Mesenchymal stem cell (in vitro differentiated cells and primary cell): Measurements from ENCODE around the gene CACNA2D2.
A peak's percentile ranks its signal among the peaks of the same experiment; 100 is the strongest.

Source experiments
- DNase-seq: peaks from one replicate; pipeline ENCODE4 v3.0.0-alpha.2; 2013
- H2AFZ ChIP-seq: one replicate; pipeline ENCODE4 v1.6.1; 2013; ENCODE audit warnings: low read depth, mild to moderate bottlenecking, control low read depth, inconsistent platforms, low read length, moderate library complexity
- H2AK5ac ChIP-seq: 2 replicates; pipeline ENCODE4 v1.6.1; 2013; ENCODE audit warnings: low read length, moderate library complexity, mild to moderate bottlenecking, inconsistent platforms; ENCODE audit not compliant: severe bottlenecking
- H2BK120ac ChIP-seq: one replicate; pipeline ENCODE4 v1.6.1; 2013; ENCODE audit warnings: low read depth, mild to moderate bottlenecking, inconsistent platforms, low read length, moderate library complexity
- H2BK12ac ChIP-seq, 2 experiments: one replicate each; pipeline ENCODE4 v1.6.1; 2013; ENCODE audit warnings: inconsistent platforms in 2 of 2, low read length in 2 of 2, mild to moderate bottlenecking in 2 of 2, moderate library complexity in 2 of 2, control low read depth in 1 of 2
- H2BK15ac ChIP-seq: one replicate; pipeline ENCODE4 v1.6.1; 2013; ENCODE audit warnings: mild to moderate bottlenecking, low read depth, inconsistent platforms; ENCODE audit not compliant: poor library complexity, severe bottlenecking
- H2BK5ac ChIP-seq: 2 replicates; pipeline ENCODE4 v1.6.1; 2013; ENCODE audit warnings: low read depth, mild to moderate bottlenecking, low read length, control low read depth, inconsistent platforms; ENCODE audit not compliant: poor library complexity, severe bottlenecking
- H3K14ac ChIP-seq, 2 experiments: one replicate each; pipeline ENCODE4 v1.6.1; 2013; ENCODE audit warnings: inconsistent platforms in 2 of 2, low read length in 2 of 2, control low read depth in 1 of 2, mild to moderate bottlenecking in 1 of 2, moderate library complexity in 1 of 2
- H3K18ac ChIP-seq, 2 experiments: one replicate each; pipeline ENCODE4 v1.6.1; 2013; ENCODE audit warnings: inconsistent platforms in 2 of 2, low read length in 2 of 2, control low read depth in 1 of 2, low read depth in 1 of 2, mild to moderate bottlenecking in 1 of 2
- H3K23ac ChIP-seq, 2 experiments: one replicate each; pipeline ENCODE4 v1.6.1; 2013; ENCODE audit warnings: inconsistent platforms in 2 of 2, low read length in 2 of 2, mild to moderate bottlenecking in 2 of 2, moderate library complexity in 2 of 2, control low read depth in 1 of 2
- H3K27ac ChIP-seq: 2 replicates; pipeline ENCODE4 v1.5.1; 2013; ENCODE audit warnings: mild to moderate bottlenecking, moderate library complexity, low read length, control low read depth, inconsistent platforms; ENCODE audit not compliant: poor library complexity, severe bottlenecking
- H3K27me3 ChIP-seq, 2 experiments: 2 replicates each; pipeline versions ENCODE4 v1.6.1 to v1.7.0; 2013; ENCODE audit warnings: low read length in 2 of 2, mild to moderate bottlenecking in 2 of 2, moderate library complexity in 2 of 2, control low read depth in 1 of 2, inconsistent platforms in 1 of 2; ENCODE audit not compliant: control insufficient read depth in 1 of 2, insufficient read depth in 1 of 2
- H3K36me3 ChIP-seq, 2 experiments: 2 replicates each; pipeline versions ENCODE4 v1.6.1 to v1.7.0; 2013; ENCODE audit warnings: low read length in 2 of 2, control low read depth in 1 of 2, inconsistent platforms in 1 of 2, low read depth in 1 of 2, mild to moderate bottlenecking in 1 of 2; ENCODE audit not compliant: insufficient read depth in 2 of 2, control insufficient read depth in 1 of 2
- H3K4ac ChIP-seq, 2 experiments: one replicate each; pipeline ENCODE4 v1.6.1; 2013; ENCODE audit warnings: inconsistent platforms in 2 of 2, low read length in 2 of 2, mild to moderate bottlenecking in 2 of 2, moderate library complexity in 2 of 2, control low read depth in 1 of 2, low read depth in 1 of 2
- H3K4me1 ChIP-seq: 2 replicates; pipeline ENCODE4 v1.6.1; 2013; ENCODE audit warnings: low read depth, low read length, control low read depth; ENCODE audit not compliant: control insufficient read depth, insufficient read depth
- H3K4me2 ChIP-seq: 2 replicates; pipeline ENCODE4 v1.6.1; 2013; ENCODE audit warnings: low read length, mild to moderate bottlenecking, inconsistent platforms; ENCODE audit not compliant: poor library complexity, severe bottlenecking
- H3K4me3 ChIP-seq, 2 experiments: 2 replicates each; pipeline versions ENCODE4 v1.5.1 to v1.7.0; 2013; ENCODE audit warnings: low read length in 2 of 2, mild to moderate bottlenecking in 2 of 2, control low read depth in 1 of 2, low read depth in 1 of 2; ENCODE audit not compliant: insufficient read depth in 1 of 2
- H3K79me1 ChIP-seq: replicated peaks from 2 replicates; pipeline ENCODE4 v1.6.1; 2013; ENCODE audit warnings: mild to moderate bottlenecking, control low read depth, low read length, inconsistent platforms; ENCODE audit not compliant: poor library complexity, severe bottlenecking
- H3K9ac ChIP-seq: 2 replicates; pipeline ENCODE4 v1.7.0; 2013; ENCODE audit warnings: mild to moderate bottlenecking, low read length, moderate library complexity
- H3K9me3 ChIP-seq: 2 replicates; pipeline ENCODE4 v1.7.0; 2013; ENCODE audit warnings: mild to moderate bottlenecking, low read length; ENCODE audit not compliant: control insufficient read depth
- H4K8ac ChIP-seq: one replicate; pipeline ENCODE4 v1.6.1; 2013; ENCODE audit warnings: inconsistent platforms, mild to moderate bottlenecking, low read length, moderate library complexity
- H4K91ac ChIP-seq: one replicate; pipeline ENCODE4 v1.6.1; 2013; ENCODE audit warnings: mild to moderate bottlenecking, low read length, inconsistent platforms
- WGBS: methylation state at CpG from one replicate; pipeline ENCODE4 v1.1.7; 2013; ENCODE audit warnings: mixed read lengths; 5-methylcytosine and 5-hydroxymethylcytosine counted together

CACNA2D2 gene

DNA sequence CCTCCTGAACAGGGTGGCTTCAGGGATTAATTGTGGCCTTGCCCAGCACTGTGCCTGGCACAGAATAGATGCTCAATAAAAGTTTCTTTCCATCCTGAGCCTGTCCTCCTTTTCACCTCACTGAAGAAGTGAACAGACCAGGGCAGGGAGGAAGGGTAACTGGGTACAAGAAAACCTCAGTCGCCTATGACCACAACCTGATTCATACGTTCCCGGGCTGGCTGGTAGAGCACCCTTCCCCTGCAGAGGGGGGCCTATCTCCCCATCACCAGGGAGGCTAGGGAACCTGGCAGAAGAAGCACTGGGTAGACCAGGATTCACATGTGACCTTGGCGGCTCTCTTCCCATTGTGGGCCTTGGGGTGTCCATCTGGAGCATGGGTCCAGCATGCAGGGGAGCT lies 27.8 kb upstream of the CACNA2D2 start:
- Histone ChIP-seq H3K27me3 (peaks cover 58 to 87% of the 10 kb centered on the region in 2 experiments), H3K36me3 (no peaks in the 10 kb centered on the region), H3K9ac (no peak overlapping the region), H3K79me1 (no peaks in the 10 kb centered on the region), H3K14ac (no peak overlapping the region), H3K4me3 (no peak overlapping the region), H2BK12ac (no peak overlapping the region), H2AK5ac (no peak overlapping the region), H3K4me1 (peaks cover 43% of the 10 kb centered on the region), H4K91ac (no peak overlapping the region), H3K27ac (no peak overlapping the region), H3K4me2 (no peak overlapping the region), H2BK15ac (no peak overlapping the region), H2BK5ac (no peak overlapping the region), H3K4ac (no peak overlapping the region), H2AFZ (no peak overlapping the region), H4K8ac (no peak overlapping the region), H2BK120ac (no peak overlapping the region), H3K23ac (no peak overlapping the region), H3K18ac (no peak overlapping the region), H3K9me3 (no peaks in the 10 kb centered on the region)
- DNase-seq = no peak
- 90% methylated on average over 4 of the region's 4 CpGs for WGBS

DNA sequence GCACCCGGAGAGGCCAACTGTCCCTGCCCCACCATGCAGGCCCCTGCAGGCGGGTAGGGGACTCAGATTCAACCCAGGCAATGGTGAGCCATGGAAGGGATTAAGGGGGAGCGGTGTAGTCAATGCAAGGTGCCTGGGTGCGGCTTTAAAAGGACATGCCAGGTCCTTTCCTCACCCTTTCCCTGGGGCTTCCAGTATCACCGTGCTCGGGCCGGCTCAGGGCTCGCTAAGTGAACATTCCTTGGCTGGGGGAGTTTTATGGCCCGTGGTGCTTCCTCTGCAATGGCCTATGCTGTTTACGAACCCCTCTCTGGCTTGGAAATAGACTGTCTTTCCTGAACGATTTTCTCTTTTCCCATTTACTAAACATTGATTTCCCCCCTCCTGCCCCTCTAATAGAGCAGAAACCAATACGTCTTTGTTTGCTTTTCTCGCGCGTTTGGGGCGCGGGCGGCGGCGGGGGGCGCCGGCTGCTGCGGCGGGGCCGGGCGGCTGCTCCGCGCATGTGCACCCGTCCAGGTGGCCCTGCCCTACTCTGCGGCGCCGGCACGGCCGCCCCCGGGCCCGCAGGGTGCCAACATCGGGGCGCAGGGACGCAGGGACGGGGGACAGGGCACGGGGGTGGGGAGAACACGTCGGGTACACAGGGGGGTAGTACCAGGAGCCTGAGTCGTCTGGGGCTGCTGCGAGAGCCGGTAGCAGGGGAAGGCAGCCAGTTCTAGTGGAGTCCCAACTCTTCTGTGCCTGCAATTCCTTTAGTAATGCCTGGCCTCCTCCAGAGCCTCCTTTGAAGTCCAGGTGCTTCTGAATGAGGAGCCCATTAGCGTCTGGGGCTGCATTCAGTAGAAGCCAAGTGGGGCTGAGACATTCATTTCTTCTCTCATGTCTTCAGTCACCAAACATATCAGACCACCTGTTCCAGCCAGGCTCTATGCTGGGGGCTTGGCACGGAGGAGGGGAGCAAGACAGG lies 26.9 kb upstream of the CACNA2D2 start:
- DNase-seq = no peak
- Histone ChIP-seq H3K14ac (no peak overlapping the region), H3K4ac (no peak overlapping the region), H2BK5ac (no peak overlapping the region), H3K9me3 (no peaks in the 10 kb centered on the region), H2BK12ac (no peak overlapping the region), H3K9ac (no peak overlapping the region), H3K4me3 (no peak overlapping the region), H3K36me3 (no peaks in the 10 kb centered on the region), H2AFZ (no peak overlapping the region), H4K8ac (no peak overlapping the region), H3K4me1 (peaks cover 44% of the 10 kb centered on the region), H3K27me3 (peaks cover 54 to 78% of the 10 kb centered on the region in 2 experiments), H3K79me1 (no peaks in the 10 kb centered on the region), H3K18ac (no peak overlapping the region), H3K23ac (no peak overlapping the region), H2BK15ac (no peak overlapping the region), H4K91ac (no peak overlapping the region), H2AK5ac (no peak overlapping the region), H3K4me2 (peak overlapping the region; percentile 25), H2BK120ac (no peak overlapping the region), H3K27ac (no peak overlapping the region)
- 12% methylated on average over 47 of the region's 48 CpGs for WGBS

DNA sequence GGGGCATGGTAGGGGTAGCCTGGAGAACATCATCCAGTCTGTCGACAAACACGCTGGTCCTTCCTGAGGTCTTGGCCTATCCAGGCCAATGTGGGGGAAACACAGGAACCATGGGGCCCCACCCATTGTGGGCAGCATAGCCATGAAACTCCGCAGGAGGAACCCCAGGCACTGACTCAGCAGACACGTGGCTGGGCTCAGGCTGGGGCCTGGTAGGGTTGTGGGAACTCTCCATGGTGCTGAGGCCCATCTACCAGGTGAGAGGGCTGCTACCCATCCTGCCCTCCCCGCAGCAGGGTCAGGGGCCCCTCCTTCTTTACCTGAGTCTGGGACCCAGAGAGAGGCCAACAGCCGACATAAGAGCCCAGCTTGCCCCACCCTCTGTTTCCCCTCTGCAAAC lies 22.6 kb upstream of the CACNA2D2 start:
- Histone ChIP-seq H3K4me2 (peak overlapping the region; percentile 6), H3K9ac (no peak overlapping the region), H3K9me3 (no peaks in the 10 kb centered on the region), H2AFZ (no peak overlapping the region), H4K91ac (no peak overlapping the region), H3K79me1 (no peaks in the 10 kb centered on the region), H2BK120ac (no peak overlapping the region), H3K23ac (no peak overlapping the region), H2AK5ac (no peak overlapping the region), H3K4ac (no peak overlapping the region), H3K18ac (no peak overlapping the region), H3K4me1 (peaks cover 16% of the 10 kb centered on the region), H3K4me3 (no peak overlapping the region), H2BK5ac (no peak overlapping the region), H3K27me3 (peaks cover 59 to 79% of the 10 kb centered on the region in 2 experiments), H2BK15ac (no peak overlapping the region), H3K27ac (no peak overlapping the region), H3K36me3 (no peaks in the 10 kb centered on the region), H3K14ac (no peak overlapping the region), H2BK12ac (no peak overlapping the region), H4K8ac (no peak overlapping the region)
- DNase-seq = peak; percentile 45
- whole genome bisulfite sequencing = 24% methylated on average over 6 of the region's 6 CpGs

DNA sequence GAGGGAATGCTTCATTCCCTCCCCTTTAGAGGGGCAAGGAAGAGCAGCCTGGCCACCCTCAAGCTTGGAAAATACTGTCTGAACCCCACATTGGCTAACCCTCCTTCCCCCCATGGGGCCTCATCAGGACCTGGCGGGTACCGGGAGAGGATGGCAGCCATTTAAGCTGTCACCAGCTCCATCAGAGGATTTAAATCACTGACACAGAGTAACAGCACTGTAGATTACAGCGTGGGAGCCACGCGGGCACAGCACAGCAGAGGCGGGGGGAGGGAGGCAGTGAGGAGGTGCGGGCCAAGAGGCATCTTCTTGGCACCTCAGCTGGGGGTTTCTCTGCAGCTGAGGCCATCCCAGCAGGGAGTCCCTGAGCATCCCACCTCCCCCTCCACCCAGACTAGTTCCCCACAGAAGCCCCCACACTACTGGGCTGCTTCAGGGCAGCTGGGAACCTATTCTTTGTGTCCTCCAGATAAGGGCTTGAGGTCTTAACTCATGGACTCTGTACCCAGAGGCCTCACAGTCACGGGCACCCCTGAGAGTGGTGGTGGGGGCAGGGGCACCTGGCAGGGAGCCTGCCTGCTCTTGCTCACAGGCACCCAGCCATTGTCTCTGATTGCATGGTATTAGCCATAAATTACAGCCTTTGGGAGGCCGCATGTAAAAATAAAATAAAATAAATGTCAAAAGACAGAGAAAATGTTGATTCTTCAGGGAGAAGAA lies 21.9 kb upstream of the CACNA2D2 start:
- no peak overlapping the region for H2BK12ac ChIP-seq
- H2BK5ac ChIP-seq = no peak overlapping the region
- H3K79me1 ChIP-seq = no peaks in the 10 kb centered on the region
- peaks cover 14% of the 10 kb centered on the region for H3K4me1 ChIP-seq
- no peak overlapping the region for H3K18ac ChIP-seq
- H3K9me3 ChIP-seq = no peaks in the 10 kb centered on the region
- H3K27ac ChIP-seq = no peak overlapping the region
- no peak overlapping the region for H3K4me2 ChIP-seq
- no peak overlapping the region for H2AFZ ChIP-seq
- no peak overlapping the region for H3K23ac ChIP-seq
- H3K36me3 ChIP-seq = no peaks in the 10 kb centered on the region
- no peak overlapping the region for H4K91ac ChIP-seq
- no peak overlapping the region for H3K4me3 ChIP-seq
- WGBS = 84% methylated on average over 9 of the region's 9 CpGs
- no peak overlapping the region for H3K14ac ChIP-seq
- no peak overlapping the region for H3K4ac ChIP-seq
- DNase-seq = no peak
- no peak overlapping the region for H4K8ac ChIP-seq
- H2BK15ac ChIP-seq = no peak overlapping the region
- H3K27me3 ChIP-seq = peaks cover 58 to 78% of the 10 kb centered on the region in 2 experiments
- H3K9ac ChIP-seq = no peak overlapping the region
- H2BK120ac ChIP-seq = no peak overlapping the region
- H2AK5ac ChIP-seq = no peak overlapping the region
